Endothelial cell of umbilical vein (primary cell): Measurements from ENCODE around the gene TMPRSS9. TPM values are rescaled to one million over a fixed set of nuclear protein-coding genes. Genes with fewer than 3 reads are reported as not detected.

ENCODE experiments used
- Bru-seq: library from RNA; stranded (reverse); fragments of 400-500 nt; gene quantifications from one replicate; lab custom pipeline; 2021; lab: Mats Ljungman, UMichigan
- BruChase-seq, 2 experiments: library from RNA; stranded (reverse); fragments of 400-500 nt; gene quantifications; one replicate each; lab custom pipeline; 2021; lab: Mats Ljungman, UMichigan
- BruUV-seq: library from RNA; stranded (reverse); fragments of 400-500 nt; replicated peaks from 2 replicates; lab custom pipeline; 2021; lab: Mats Ljungman, UMichigan
- CTCF ChIA-PET: fragments of 300-600, 350-600 bp; sonication (Branson Sonifier 250); formaldehyde crosslinking; loops from one replicate; lab custom pipeline; 2021; ENCODE audit warnings: antibody characterized with exemption, inconsistent platforms; lab: Charles Lee
- POLR2A ChIA-PET: fragments of 300-600, 350-600 bp; sonication (Branson Sonifier 250); formaldehyde crosslinking; loops from one replicate; lab custom pipeline; 2021; ENCODE audit warnings: antibody characterized with exemption, inconsistent platforms; lab: Charles Lee
- DNase-seq: peaks from one replicate; pipeline ENCODE4 v3.0.0-alpha.2; 2011; ENCODE audit warnings: low read depth, low spot score
- FAIRE-seq: peaks from 2 replicates; lab custom pipeline; 2011; peaks lifted over from hg19 to GRCh38; lab: Jason Lieb, UNC
- H2AFZ ChIP-seq: 2 replicates; pipeline ENCODE4 v1.6.0; 2012; ENCODE audit warnings: low read depth, low read length, control low read depth, inconsistent platforms
- H3K27ac ChIP-seq: 2 replicates; pipeline ENCODE4 v1.5.1; 2011; ENCODE audit warnings: low read depth, mild to moderate bottlenecking, control low read depth, low read length, moderate library complexity; ENCODE audit not compliant: insufficient read depth
- H3K27me3 ChIP-seq, 2 experiments: 2 replicates each; pipeline versions ENCODE4 v1.6.0 to v1.6.1; 2011; ENCODE audit warnings: low read length in 2 of 2, mixed read lengths in 1 of 2; ENCODE audit not compliant: control insufficient read depth in 2 of 2, insufficient read depth in 2 of 2
- H3K36me3 ChIP-seq, 2 experiments: 2 replicates in 1 of 2; 3 replicates in 1 of 2; pipeline ENCODE4 v1.5.1; 2011; ENCODE audit warnings: low read length in 2 of 2, mild to moderate bottlenecking in 1 of 2, moderate library complexity in 1 of 2; ENCODE audit not compliant: control insufficient read depth in 2 of 2, insufficient read depth in 2 of 2; ENCODE audit errors: extremely low read depth in 1 of 2
- H3K4me1 ChIP-seq: 3 replicates; pipeline ENCODE4 v1.5.1; 2011; ENCODE audit warnings: mild to moderate bottlenecking, low read length; ENCODE audit not compliant: control insufficient read depth, insufficient read depth; ENCODE audit errors: extremely low read depth
- H3K4me2 ChIP-seq: 2 replicates; pipeline ENCODE4 v1.6.1; 2011; ENCODE audit warnings: low read length, control low read depth, mixed read lengths; ENCODE audit not compliant: insufficient read depth
- H3K4me3 ChIP-seq, 3 experiments: fragments of 200-600 bp in 1 of 3; sonication (generic), shearing (Covaris generic) in 1 of 3; replicated peaks in 1 of 3; 2 replicates each; pipeline ENCODE4 v1.5.1; 2011 to 2016; ENCODE audit warnings: control low read depth in 3 of 3, low read length in 3 of 3, mild to moderate bottlenecking in 2 of 3, inconsistent platforms in 1 of 3, low read depth in 1 of 3, moderate library complexity in 1 of 3; ENCODE audit not compliant: insufficient read depth in 1 of 3
- H3K79me2 ChIP-seq: 2 replicates; pipeline ENCODE4 v1.6.0; 2012; ENCODE audit warnings: low read length, inconsistent platforms; ENCODE audit not compliant: control insufficient read depth, insufficient read depth
- H3K9ac ChIP-seq: replicated peaks from 2 replicates; pipeline ENCODE3; 2011; ENCODE audit warnings: low read length, control low read depth; ENCODE audit not compliant: insufficient read depth; ENCODE audit errors: extremely low read depth
- H3K9me1 ChIP-seq: replicated peaks from 3 replicates; pipeline ENCODE4 v1.6.0; 2011; ENCODE audit warnings: mild to moderate bottlenecking, low read length; ENCODE audit not compliant: control insufficient read depth, insufficient read depth; ENCODE audit errors: extremely low read depth
- H3K9me3 ChIP-seq: replicated peaks from 2 replicates; pipeline ENCODE4 v1.5.1; 2012; ENCODE audit warnings: low read length, inconsistent platforms; ENCODE audit not compliant: control insufficient read depth, insufficient read depth
- H4K20me1 ChIP-seq: replicated peaks from 2 replicates; pipeline ENCODE3; 2011; ENCODE audit warnings: mild to moderate bottlenecking, low read length; ENCODE audit not compliant: control insufficient read depth, insufficient read depth; ENCODE audit errors: extremely low read depth
- EZH2 ChIP-seq: IDR thresholded peaks from 2 replicates; pipeline ENCODE4 v1.6.1; 2012; ENCODE audit warnings: borderline replicate concordance, low read depth, mild to moderate bottlenecking, moderate library complexity, low read length, inconsistent platforms; ENCODE audit not compliant: severe bottlenecking
- FOS ChIP-seq: IDR thresholded peaks from 2 replicates; pipeline ENCODE4 v1.6.1; 2011; ENCODE audit warnings: mild to moderate bottlenecking, low read length, moderate library complexity, borderline replicate concordance; ENCODE audit not compliant: insufficient read depth
- GATA2 ChIP-seq: IDR thresholded peaks from 2 replicates; pipeline ENCODE4 v1.7.0; 2011; ENCODE audit warnings: low read depth, mild to moderate bottlenecking, moderate library complexity, mixed read lengths, low read length; ENCODE audit not compliant: insufficient read length, insufficient read depth
- JUN ChIP-seq: IDR thresholded peaks from 2 replicates; pipeline ENCODE4 v1.6.1; 2011; ENCODE audit warnings: borderline replicate concordance, low read depth; ENCODE audit not compliant: insufficient read length, insufficient read depth
- MAX ChIP-seq: IDR thresholded peaks from 2 replicates; pipeline ENCODE4 v1.6.1; 2011; ENCODE audit not compliant: insufficient read depth, insufficient read length
- MYC ChIP-seq: IDR thresholded peaks from one replicate; pipeline ENCODE4 v1.6.1; 2011; ENCODE audit warnings: mild to moderate bottlenecking, low read depth, low read length
- POLR2A ChIP-seq: IDR thresholded peaks from 2 replicates; pipeline ENCODE4 v1.6.1; 2012; ENCODE audit warnings: low read depth, mild to moderate bottlenecking, control low read depth, low read length
- POLR2AphosphoS5 ChIP-seq: IDR thresholded peaks from 2 replicates; pipeline ENCODE4 v1.6.1; 2012; ENCODE audit warnings: low read depth, mild to moderate bottlenecking, control low read depth, low read length, moderate library complexity; ENCODE audit not compliant: insufficient read depth
- dilution Hi-C: fragments of 300-500 bp; cut with MboI; formaldehyde crosslinking; loops from one replicate; pipeline ENCODE4 v1.15.0; 2019; ENCODE audit warnings: low sequenced_read_pairs; ENCODE audit not compliant: extremely low pct_ligation_motif_present
- intact Hi-C: fragments of 100-400 bp; cut with micrococcal nuclease; formaldehyde crosslinking; loops from one replicate; pipeline ENCODE4 v1.10.0; 2022
- long read RNA-seq: library from polyadenylated mRNA; stranded (forward); transcript quantifications from one replicate; pipeline ENCODE4 v2.0.0, GENCODE V29; 2021
- polyA minus RNA-seq, 3 experiments: library from RNA; depleted of rRNA, polyadenylated mRNA; stranded (reverse); fragments of >200 nt; gene quantifications; 1 replicate in 1 of 3; 2 replicates in 2 of 3; pipeline ENCODE4 v1.2.3, GENCODE V29; 2011
- polyA plus RNA-seq, 4 experiments: library from polyadenylated mRNA; depleted of rRNA in 3 of 4; stranded (reverse) in 3 of 4; unstranded in 1 of 4; fragments of >200 nt; gene quantifications; 2 replicates each; pipeline versions ENCODE4 v1.2.1 to v1.2.3, GENCODE V29; 2011 to 2012; ENCODE audit warnings: missing spikeins in 1 of 4
- total RNA-seq: library from RNA; stranded (reverse); gene quantifications from 2 replicates; pipeline ENCODE4 v1.2.3, GENCODE V29; 2021
- TF ChIP-seq, protein P1 (sequence below), 2 donors: IDR thresholded peaks; 1 replicate in 1 of 2; 2 replicates in 1 of 2; pipeline ENCODE4 v1.5.1; 2011; ENCODE audit warnings: low read length in 2 of 2, mild to moderate bottlenecking in 2 of 2, moderate library complexity in 2 of 2, control low read depth in 1 of 2, inconsistent platforms in 1 of 2, low read depth in 1 of 2; ENCODE audit not compliant: insufficient read depth in 1 of 2; ENCODE audit errors: extremely low read depth in 1 of 2

The TMPRSS9 gene
- total RNA-seq (not detected in 2 replicates), polyA plus RNA-seq (not detected in 2 replicates), polyA minus RNA-seq (not detected in 2 replicates), Bru-seq, nascent RNA (not detected), BruChase-seq, experiment 1, labeled RNA remaining after a 6-hour chase (percentile 2 among the genes with signal in this experiment), BruChase-seq, experiment 2, labeled RNA remaining after a 2-hour chase (not detected)
- polyA plus RNA-seq (2011; cell fraction: cytosol; rRNA removed) = not detected in 2 replicates
- polyA plus RNA-seq (2011; cell fraction: nucleus; rRNA removed) = not detected in 2 replicates
- polyA plus RNA-seq (2012) = 0.08 TPM in 2 replicates
- polyA minus RNA-seq (2011; cell fraction: cytosol; rRNA and poly(A)+ RNA removed) = not detected
- polyA minus RNA-seq (2011; cell fraction: nucleus; rRNA and poly(A)+ RNA removed) = not detected in 2 replicates
- long read RNA-seq, partial matches to known transcripts = 0 of 19 reads
- long read RNA-seq, other reads (novel, unspliced or antisense) = 19 of 19 reads

DNA sequence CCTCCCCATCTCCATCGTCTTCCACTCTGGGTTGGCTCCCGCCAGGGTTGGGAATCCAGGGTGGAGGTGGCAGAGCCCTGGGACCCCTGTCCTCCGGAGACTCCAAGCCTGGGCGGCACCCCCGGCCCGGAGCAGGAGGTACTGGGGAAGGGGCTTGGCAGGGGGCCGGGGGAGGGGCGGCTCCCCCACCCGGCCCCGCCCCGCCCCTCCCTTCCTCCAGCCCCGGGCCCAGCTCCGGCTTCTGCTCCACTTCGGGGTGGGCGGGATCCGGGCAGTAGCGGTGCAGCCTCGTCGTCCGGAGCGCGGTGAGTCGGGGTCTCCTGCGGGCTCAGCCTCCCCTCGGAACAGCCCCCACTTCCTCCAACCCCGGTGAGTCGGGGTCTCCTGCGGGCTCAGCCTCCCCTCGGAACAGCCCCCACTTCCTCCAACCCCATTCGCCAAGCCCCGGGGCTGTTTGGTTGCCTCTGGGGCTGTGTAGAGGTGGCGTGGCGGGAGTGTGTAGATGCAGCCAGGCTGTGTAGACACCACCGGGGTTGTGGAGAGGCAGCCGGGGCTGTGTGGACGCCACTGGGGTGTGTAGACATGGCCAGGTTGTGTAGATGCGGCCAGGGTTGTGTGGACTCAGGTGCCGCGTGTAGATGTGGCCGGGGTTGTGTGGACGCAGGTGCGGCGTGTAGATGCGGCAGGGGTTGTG lies at the start of gene TMPRSS9:
TSS of gene TMPRSS9 (plus strand) at position 274 of the 694 bp plus-strand sequence. CDS start 29,521 bp downstream, outside the sequence.
- intact Hi-C loops (no loop called here), dilution Hi-C loops (no loop called here)
- Histone ChIP-seq H3K36me3 (no peaks in the 10 kb centered on the region), H3K9ac (no peak within 1 kb of the TSS), H3K9me3 (no peaks in the 10 kb centered on the region), H4K20me1 (no peaks in the 10 kb centered on the region), H3K4me2 (no peak within 1 kb of the TSS), H3K4me1 (no peaks in the 10 kb centered on the region), H3K9me1 (no peaks in the 10 kb centered on the region), H3K4me3 (no peak within 1 kb of the TSS), H3K27ac (no peak within 1 kb of the TSS), H3K27me3 (peaks cover 5 to 11% of the 10 kb centered on the region in 2 experiments), H2AFZ (no peak within 1 kb of the TSS), H3K79me2 (no peaks in the 10 kb centered on the region)
- no peak for FAIRE-seq
- BruUV-seq = no TSS peak
- ChIA-PET POLR2A (no interaction called here), CTCF (no interaction called here)
- TF ChIP-seq POLR2AphosphoS5 (no peak), POLR2A (no peak), MAX (no peak), JUN (no peak), MYC (no peak), EZH2 (no peak), FOS (no peak), GATA2 (no peak)
- TF ChIP-seq, protein P1, sequence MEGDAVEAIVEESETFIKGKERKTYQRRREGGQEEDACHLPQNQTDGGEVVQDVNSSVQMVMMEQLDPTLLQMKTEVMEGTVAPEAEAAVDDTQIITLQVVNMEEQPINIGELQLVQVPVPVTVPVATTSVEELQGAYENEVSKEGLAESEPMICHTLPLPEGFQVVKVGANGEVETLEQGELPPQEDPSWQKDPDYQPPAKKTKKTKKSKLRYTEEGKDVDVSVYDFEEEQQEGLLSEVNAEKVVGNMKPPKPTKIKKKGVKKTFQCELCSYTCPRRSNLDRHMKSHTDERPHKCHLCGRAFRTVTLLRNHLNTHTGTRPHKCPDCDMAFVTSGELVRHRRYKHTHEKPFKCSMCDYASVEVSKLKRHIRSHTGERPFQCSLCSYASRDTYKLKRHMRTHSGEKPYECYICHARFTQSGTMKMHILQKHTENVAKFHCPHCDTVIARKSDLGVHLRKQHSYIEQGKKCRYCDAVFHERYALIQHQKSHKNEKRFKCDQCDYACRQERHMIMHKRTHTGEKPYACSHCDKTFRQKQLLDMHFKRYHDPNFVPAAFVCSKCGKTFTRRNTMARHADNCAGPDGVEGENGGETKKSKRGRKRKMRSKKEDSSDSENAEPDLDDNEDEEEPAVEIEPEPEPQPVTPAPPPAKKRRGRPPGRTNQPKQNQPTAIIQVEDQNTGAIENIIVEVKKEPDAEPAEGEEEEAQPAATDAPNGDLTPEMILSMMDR (IDR thresholded peaks at IDR 0.05; ENCODE audit: extremely low read depth in 1 of 2, insufficient read depth in 1 of 2, low read depth in 1 of 2, low read length in 2 of 2) = no peak
- no peak for DNase-seq
